Activated CD8-positive, alpha-beta memory T cell treated with anti-CD3 and anti-CD28 coated beads, Interleukin-2, amount 10 ng/mL, durations not matched to agents 7 days and 5 days (primary cell): Measurements from ENCODE around the gene C7orf57. TPM values are rescaled to one million over a fixed set of nuclear protein-coding genes. Genes with fewer than 3 reads are reported as not detected.

ENCODE experiments used
- ATAC-seq: fragments of 150-1000 bp; cut with Tn5 transposase; one replicate; pipeline ENCODE4 v1.10.0; 2021; ENCODE audit warnings: moderate library complexity
- CTCF ChIA-PET: fragments of 350-600 bp; sonication (Branson Sonifier 250); formaldehyde crosslinking; loops from one replicate; lab custom pipeline; 2021; ENCODE audit warnings: antibody characterized with exemption; lab: Charles Lee
- DNase-seq: peaks from one replicate; pipeline ENCODE4 v3.0.0-alpha.2; 2020
- H3K27ac Mint-ChIP-seq: one replicate; pipeline ENCODE4 v1.8.0; 2021; ENCODE audit warnings: mild to moderate bottlenecking, mixed read lengths
- H3K27me3 Mint-ChIP-seq: one replicate; pipeline ENCODE4 v1.8.0; 2021; ENCODE audit warnings: mixed read lengths
- H3K36me3 Mint-ChIP-seq: one replicate; pipeline ENCODE4 v1.8.0; 2021; ENCODE audit warnings: mild to moderate bottlenecking, mixed read lengths
- H3K4me1 Mint-ChIP-seq: one replicate; pipeline ENCODE4 v1.8.0; 2021; ENCODE audit warnings: mixed read lengths
- H3K4me3 Mint-ChIP-seq: one replicate; pipeline ENCODE4 v1.8.0; 2021; ENCODE audit warnings: mild to moderate bottlenecking, moderate library complexity, mixed read lengths
- H3K9me3 Mint-ChIP-seq: one replicate; pipeline ENCODE4 v1.8.0; 2022; ENCODE audit warnings: low read depth, mixed read lengths
- total RNA-seq, 2 experiments: library from RNA; stranded (reverse); gene quantifications; one replicate each; pipeline ENCODE4 v1.2.3, GENCODE V29; 2021

C7orf57 gene
- total RNA-seq, 2 experiments from 2014 or later, result 0.12 to 0.15 TPM

- no peaks in the 10 kb centered on the region for H3K27me3 Mint-ChIP-seq
- H3K9me3 Mint-ChIP-seq, result no peaks in the 10 kb centered on the region
- H3K36me3 Mint-ChIP-seq, result peaks cover 57% of the 10 kb centered on the region
- DNase-seq (no peak), ATAC-seq (no peak)
- H3K27ac Mint-ChIP-seq, result peak overlapping the region; percentile 52
- CTCF ChIA-PET, result interaction anchor here (1.1 to 1.7 kb wide), 4 partner anchors 7 to 54 kb away, joined by 3 to 5 read pairs (median 4); no protein-coding TSS in a partner anchor
- peak overlapping the region; percentile 82 for H3K4me3 Mint-ChIP-seq
- peaks cover 72% of the 10 kb centered on the region for H3K4me1 Mint-ChIP-seq
Observed at GRCh38 chr7:48091506-48092433, 56.4 kb downstream of the C7orf57 start.

GRCh38 chr7:48094861-48095293 lies 59.5 kb downstream of the C7orf57 start:
- Mint-ChIP-seq H3K27ac (peak overlapping the region; percentile 73), H3K4me3 (no peak overlapping the region), H3K4me1 (peaks cover 88% of the 10 kb centered on the region), H3K36me3 (peaks cover 83% of the 10 kb centered on the region), H3K9me3 (no peaks in the 10 kb centered on the region), H3K27me3 (no peaks in the 10 kb centered on the region)
- ATAC-seq (no peak), DNase-seq (no peak)
- CTCF ChIA-PET, result interaction anchor here (2.8 to 2.9 kb wide), 2 partner anchors 15 to 104 kb away, joined by 14 to 19 read pairs; no protein-coding TSS in a partner anchor

DNA sequence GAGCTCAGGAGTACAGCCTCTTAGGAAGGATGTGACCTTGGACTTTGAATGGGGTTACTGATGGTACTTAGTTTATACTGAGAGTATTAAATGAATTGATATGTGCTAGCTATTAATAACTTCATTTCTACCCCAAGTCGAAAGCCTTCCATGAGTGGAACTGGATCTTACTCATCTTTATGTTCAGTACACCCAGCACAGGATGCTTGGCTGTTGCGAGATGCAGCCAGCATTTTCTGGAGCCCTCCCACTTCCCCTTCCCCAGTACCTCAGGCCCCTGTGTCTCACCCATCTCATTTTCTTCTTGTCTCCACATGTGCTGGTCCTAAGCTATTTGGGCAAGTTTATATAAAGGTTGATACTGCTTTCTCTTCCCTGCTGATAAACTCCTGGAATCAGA lies 60.9 kb downstream of the C7orf57 start:
- peak overlapping the region; percentile 90 for H3K27ac Mint-ChIP-seq
- peak; percentile 68 for DNase-seq
- H3K27me3 Mint-ChIP-seq, result no peaks in the 10 kb centered on the region

DNA sequence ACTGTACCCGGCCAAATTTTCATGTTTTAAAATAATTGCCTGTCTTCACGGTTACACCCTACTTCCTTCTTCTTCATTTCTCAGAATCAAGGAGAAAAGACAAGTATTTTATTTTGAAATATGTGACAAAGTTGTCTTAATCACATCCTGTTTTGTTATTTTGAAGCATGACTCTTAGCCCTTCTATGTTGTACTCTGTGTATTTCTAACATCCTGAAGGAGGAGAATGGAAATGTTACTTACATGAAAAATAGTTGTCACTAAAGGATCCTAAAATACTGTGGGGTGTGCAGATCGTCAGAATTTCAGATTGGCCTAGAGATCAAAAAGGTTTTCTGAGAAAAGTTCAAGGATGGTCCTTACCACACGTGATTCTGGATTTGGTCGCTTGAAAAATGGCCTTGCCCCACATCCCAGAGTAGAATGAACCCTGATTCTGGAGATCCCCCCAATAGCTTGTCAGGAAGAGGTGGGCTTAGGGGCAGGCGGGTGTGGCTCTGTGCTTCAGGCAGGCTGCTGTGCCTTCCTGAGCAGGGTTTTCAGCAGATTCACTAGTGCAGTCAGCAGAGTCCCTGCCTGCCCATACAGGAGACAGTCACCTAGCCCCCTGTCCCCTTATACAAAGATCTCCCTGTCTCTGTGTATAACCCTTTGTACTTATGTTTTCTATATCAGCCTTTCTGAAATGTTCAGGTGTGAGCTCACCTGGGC lies 62.3 kb downstream of the C7orf57 start:
- peaks cover 69% of the 10 kb centered on the region for H3K4me1 Mint-ChIP-seq
- H3K27ac Mint-ChIP-seq, result peak overlapping the region; percentile 90
- no peaks in the 10 kb centered on the region for H3K9me3 Mint-ChIP-seq
- H3K36me3 Mint-ChIP-seq, result peaks cover 73% of the 10 kb centered on the region
- DNase-seq (no peak), ATAC-seq (peak; percentile 59)
- CTCF ChIA-PET, result interaction anchor here (1.2 to 1.8 kb wide), 2 partner anchors 10 to 13 kb away, joined by 3 to 9 read pairs; no protein-coding TSS in a partner anchor
- H3K4me3 Mint-ChIP-seq, result peak overlapping the region; percentile 65
- no peaks in the 10 kb centered on the region for H3K27me3 Mint-ChIP-seq

More for the DNA sequence above, 60.9 kb downstream of the C7orf57 start:
- H3K4me1 Mint-ChIP-seq, result peaks cover 77% of the 10 kb centered on the region
- peak overlapping the region; percentile 54 for H3K4me3 Mint-ChIP-seq
- ATAC-seq, result peak; percentile 46
- no peaks in the 10 kb centered on the region for H3K9me3 Mint-ChIP-seq
- CTCF ChIA-PET, result interaction anchor here (0.8 to 2.9 kb wide), 7 partner anchors 9 to 151 kb away, joined by 3 to 19 read pairs (median 5); no protein-coding TSS in a partner anchor
- H3K36me3 Mint-ChIP-seq, result peaks cover 73% of the 10 kb centered on the region

DNA sequence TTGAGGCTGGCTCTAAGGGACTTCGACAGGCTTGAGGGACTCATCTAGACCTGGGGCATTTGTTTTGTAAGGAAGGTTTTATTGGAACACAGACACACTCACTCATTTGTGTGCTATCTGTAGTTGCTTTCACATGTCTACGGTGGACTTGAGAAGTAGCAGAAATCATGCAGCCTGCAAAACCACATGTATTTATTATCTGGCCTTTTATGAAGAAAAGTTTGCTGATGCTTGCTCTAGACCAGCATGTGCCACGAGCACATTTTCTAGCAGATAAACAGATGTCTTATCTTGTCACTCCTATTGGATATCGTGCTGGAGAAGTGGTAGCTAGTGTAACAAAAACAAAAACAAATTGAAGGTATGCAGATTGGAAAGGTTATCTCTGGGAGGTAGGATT lies 63.5 kb downstream of the C7orf57 start:
- Mint-ChIP-seq H3K27ac (peak overlapping the region; percentile 90), H3K36me3 (peaks cover 74% of the 10 kb centered on the region), H3K4me1 (peaks cover 58% of the 10 kb centered on the region), H3K9me3 (no peaks in the 10 kb centered on the region), H3K4me3 (peak overlapping the region; percentile 65), H3K27me3 (no peaks in the 10 kb centered on the region)
- CTCF ChIA-PET, result interaction anchor here (1.8 kb wide), 1 partner anchor 12 kb away, joined by 9 read pairs; no protein-coding TSS in a partner anchor
- no peak for ATAC-seq
- no peak for DNase-seq

- peaks cover 50% of the 10 kb centered on the region for H3K4me1 Mint-ChIP-seq
- H3K9me3 Mint-ChIP-seq, result no peaks in the 10 kb centered on the region
- ATAC-seq (no peak), DNase-seq (no peak)
- no peak overlapping the region for H3K4me3 Mint-ChIP-seq
- CTCF ChIA-PET, result interaction anchor here (1.4 to 2.0 kb wide), 2 partner anchors 10 to 108 kb away, joined by 6 read pairs; no protein-coding TSS in a partner anchor
- peak overlapping the region; percentile 65 for H3K27ac Mint-ChIP-seq
- H3K36me3 Mint-ChIP-seq, result peaks cover 75% of the 10 kb centered on the region
- H3K27me3 Mint-ChIP-seq, result no peaks in the 10 kb centered on the region
Observed at GRCh38 chr7:48099781-48100180, 64.4 kb downstream of the C7orf57 start.

- Mint-ChIP-seq H3K4me3 (no peak overlapping the region), H3K9me3 (no peaks in the 10 kb centered on the region), H3K4me1 (peaks cover 37% of the 10 kb centered on the region), H3K27me3 (no peaks in the 10 kb centered on the region), H3K27ac (no peak overlapping the region), H3K36me3 (peaks cover 75% of the 10 kb centered on the region)
- DNase-seq, result no peak
- ATAC-seq, result no peak
- CTCF ChIA-PET, result interaction anchor here (0.7 to 4.1 kb wide), 5 partner anchors 9 to 110 kb away, joined by 3 to 24 read pairs (median 6); no protein-coding TSS in a partner anchor
Observed at GRCh38 chr7:48101352-48101751, 66.0 kb downstream of the C7orf57 start.

GRCh38 chr7:48101968-48102367 lies 66.6 kb downstream of the C7orf57 start:
- peaks cover 74% of the 10 kb centered on the region for H3K36me3 Mint-ChIP-seq
- no peaks in the 10 kb centered on the region for H3K27me3 Mint-ChIP-seq
- no peak overlapping the region for H3K4me3 Mint-ChIP-seq
- H3K9me3 Mint-ChIP-seq, result no peaks in the 10 kb centered on the region
- ATAC-seq, result no peak
- peaks cover 31% of the 10 kb centered on the region for H3K4me1 Mint-ChIP-seq
- H3K27ac Mint-ChIP-seq, result no peak overlapping the region
- DNase-seq, result no peak
- CTCF ChIA-PET, result interaction anchor here (1.3 to 4.1 kb wide), 4 partner anchors 8 to 157 kb away, joined by 3 to 24 read pairs (median 6); no protein-coding TSS in a partner anchor

- ATAC-seq (no peak), DNase-seq (no peak)
- Mint-ChIP-seq H3K9me3 (no peaks in the 10 kb centered on the region), H3K36me3 (peaks cover 71% of the 10 kb centered on the region), H3K27ac (no peak overlapping the region), H3K4me3 (no peak overlapping the region), H3K4me1 (peaks cover 26% of the 10 kb centered on the region), H3K27me3 (no peaks in the 10 kb centered on the region)
- CTCF ChIA-PET, result interaction anchor here (1.3 to 4.1 kb wide), 5 partner anchors 8 to 157 kb away, joined by 3 to 24 read pairs (median 4); no protein-coding TSS in a partner anchor
Observed at GRCh38 chr7:48102530-48102929, 67.2 kb downstream of the C7orf57 start.

- Mint-ChIP-seq H3K4me1 (peaks cover 9% of the 10 kb centered on the region), H3K36me3 (peaks cover 57% of the 10 kb centered on the region), H3K9me3 (no peaks in the 10 kb centered on the region), H3K27me3 (no peaks in the 10 kb centered on the region), H3K4me3 (no peak overlapping the region), H3K27ac (peak overlapping the region; percentile 25)
- DNase-seq (no peak), ATAC-seq (no peak)
- CTCF ChIA-PET, result interaction anchor here (1.8 to 4.1 kb wide), 2 partner anchors 9 to 114 kb away, joined by 4 to 24 read pairs; no protein-coding TSS in a partner anchor
Observed at GRCh38 chr7:48105045-48105444, 69.7 kb downstream of the C7orf57 start.

DNA sequence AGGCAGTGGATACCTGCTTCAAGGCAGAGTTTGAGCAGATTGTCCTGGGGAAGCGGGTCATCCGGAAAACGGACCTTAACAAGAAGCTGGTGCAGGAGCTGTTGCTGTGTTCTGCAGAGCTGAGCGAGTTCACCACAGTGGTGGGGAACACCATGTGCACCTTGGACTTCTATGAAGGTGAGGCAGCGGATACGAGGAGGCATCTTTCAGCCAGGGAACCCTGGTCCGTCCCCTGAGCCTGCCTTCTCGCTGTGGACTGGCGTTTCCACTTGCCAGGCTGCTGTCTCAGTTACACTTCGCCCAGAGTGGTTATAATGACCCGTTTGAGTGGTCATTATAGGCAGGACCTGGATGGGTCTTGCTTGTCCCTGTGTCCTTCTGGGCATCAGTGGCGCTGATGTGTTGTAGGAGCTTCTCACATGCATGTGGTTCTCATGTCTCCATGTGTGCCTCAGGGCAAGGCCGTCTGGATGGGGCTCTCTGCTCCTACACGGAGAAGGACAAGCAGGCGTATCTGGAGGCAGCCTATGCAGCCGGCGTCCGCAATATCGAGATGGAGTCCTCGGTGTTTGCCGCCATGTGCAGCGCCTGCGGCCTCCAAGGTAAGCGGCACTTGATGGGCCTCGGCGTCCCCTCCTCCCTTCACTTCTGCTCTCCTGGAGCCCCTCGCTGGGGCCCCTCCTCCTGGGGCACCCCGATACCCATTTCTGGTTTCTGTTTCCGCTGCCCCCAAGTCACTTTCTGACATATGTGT lies 71.7 kb downstream of the C7orf57 start:
- no peaks in the 10 kb centered on the region for H3K27me3 Mint-ChIP-seq
- ATAC-seq (no peak), DNase-seq (no peak)
- no peak overlapping the region for H3K27ac Mint-ChIP-seq
- CTCF ChIA-PET, result interaction anchor here (0.7 to 5.3 kb wide), 3 partner anchors 19 to 116 kb away, joined by 3 to 70 read pairs (median 10); partner anchors contain the start of gene UPP1
- H3K4me1 Mint-ChIP-seq, result peaks cover 15% of the 10 kb centered on the region
- H3K9me3 Mint-ChIP-seq, result no peaks in the 10 kb centered on the region
- H3K4me3 Mint-ChIP-seq, result no peak overlapping the region
- peaks cover 50% of the 10 kb centered on the region for H3K36me3 Mint-ChIP-seq

DNA sequence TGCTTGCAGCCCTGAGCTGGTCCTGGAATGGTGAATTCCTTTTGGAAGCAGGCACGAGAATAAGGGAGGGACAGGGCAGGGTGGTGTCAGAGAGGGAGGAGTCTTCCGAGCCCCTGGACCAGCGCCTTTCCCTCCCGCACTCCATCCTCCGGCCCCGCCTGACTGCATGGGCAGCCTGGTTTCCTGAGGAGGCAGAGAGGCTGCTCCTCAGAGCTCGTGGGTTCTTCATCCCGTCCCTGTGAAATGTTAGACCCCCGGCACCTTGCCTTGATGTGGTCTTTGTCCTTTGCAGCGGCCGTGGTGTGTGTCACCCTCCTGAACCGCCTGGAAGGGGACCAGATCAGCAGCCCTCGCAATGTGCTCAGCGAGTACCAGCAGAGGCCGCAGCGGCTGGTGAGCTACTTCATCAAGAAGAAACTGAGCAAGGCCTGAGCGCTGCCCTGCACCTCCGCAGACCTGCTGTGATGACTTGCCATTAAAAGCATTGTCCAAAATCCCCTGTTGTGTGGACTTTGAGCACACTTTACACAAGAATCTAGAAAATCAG lies 72.7 kb downstream of the C7orf57 start:
- ATAC-seq (no peak), DNase-seq (no peak)
- CTCF ChIA-PET, result interaction anchor here (0.7 to 5.3 kb wide), 6 partner anchors 12 to 163 kb away, joined by 3 to 70 read pairs (median 18); partner anchors contain the start of gene UPP1
- Mint-ChIP-seq H3K36me3 (peaks cover 42% of the 10 kb centered on the region), H3K9me3 (no peaks in the 10 kb centered on the region), H3K27ac (no peak overlapping the region), H3K27me3 (no peaks in the 10 kb centered on the region), H3K4me1 (peaks cover 12% of the 10 kb centered on the region), H3K4me3 (no peak overlapping the region)
